Brain microvascular endothelial cell (primary cell): ENCODE results near the gene DGKE.
A peak's percentile ranks its signal among the peaks of the same experiment; 100 is the strongest.

Experiments
- DNase-seq: peaks from one replicate; pipeline ENCODE4 v3.0.0-alpha.2; 2020
- H3K27ac ChIP-seq: fragments of 250-450 bp; sonication (Bioruptor Pico); 2 replicates; pipeline ENCODE4 v1.5.1; 2020; ENCODE audit warnings: mild to moderate bottlenecking, moderate library complexity
- H3K27me3 ChIP-seq: fragments of 250-450 bp; sonication (Bioruptor Pico); replicated peaks from 2 replicates; pipeline ENCODE4 v1.5.1; 2020; ENCODE audit warnings: mild to moderate bottlenecking
- H3K36me3 ChIP-seq: fragments of 250-450 bp; sonication (Bioruptor Pico); replicated peaks from 2 replicates; pipeline ENCODE4 v1.5.1; 2020; ENCODE audit warnings: mild to moderate bottlenecking
- H3K4me3 ChIP-seq: 2 replicates; pipeline ENCODE4 v1.5.1; 2011; ENCODE audit warnings: low read depth, mild to moderate bottlenecking, control low read depth, low read length, moderate library complexity
- in situ Hi-C: cut with HindIII; loops from 2 replicates; pipeline ENCODE4 v1.10.0; 2017; ENCODE audit warnings: low sequenced_read_pairs, low pct_ligation_motif_present
- TF ChIP-seq, protein P1 (sequence below): IDR thresholded peaks from 2 replicates; pipeline ENCODE4 v1.5.1; 2011; ENCODE audit warnings: low read depth, mild to moderate bottlenecking, moderate library complexity, low read length, control low read depth, inconsistent platforms; ENCODE audit errors: missing control alignments

DGKE gene

DNA sequence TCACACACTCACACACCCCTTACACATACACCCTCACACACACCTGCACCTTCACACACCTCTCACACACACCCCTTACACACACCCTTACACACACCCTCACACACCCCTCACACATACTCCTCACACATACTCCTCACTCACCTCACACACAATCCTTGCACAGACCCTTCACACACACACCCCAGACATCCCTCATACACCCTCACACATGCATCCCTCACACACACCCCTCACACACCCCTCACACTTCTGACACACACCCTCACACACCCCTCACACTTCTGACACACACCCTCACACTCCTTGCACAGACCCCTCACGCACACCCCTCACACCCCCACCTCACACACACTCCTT is 24.2 kb upstream of the DGKE start:
- H3K27me3 ChIP-seq = no peaks in the 10 kb centered on the region
- in situ Hi-C loops = no loop called here
- H3K27ac ChIP-seq = no peak overlapping the region
- TF ChIP-seq, protein P1, sequence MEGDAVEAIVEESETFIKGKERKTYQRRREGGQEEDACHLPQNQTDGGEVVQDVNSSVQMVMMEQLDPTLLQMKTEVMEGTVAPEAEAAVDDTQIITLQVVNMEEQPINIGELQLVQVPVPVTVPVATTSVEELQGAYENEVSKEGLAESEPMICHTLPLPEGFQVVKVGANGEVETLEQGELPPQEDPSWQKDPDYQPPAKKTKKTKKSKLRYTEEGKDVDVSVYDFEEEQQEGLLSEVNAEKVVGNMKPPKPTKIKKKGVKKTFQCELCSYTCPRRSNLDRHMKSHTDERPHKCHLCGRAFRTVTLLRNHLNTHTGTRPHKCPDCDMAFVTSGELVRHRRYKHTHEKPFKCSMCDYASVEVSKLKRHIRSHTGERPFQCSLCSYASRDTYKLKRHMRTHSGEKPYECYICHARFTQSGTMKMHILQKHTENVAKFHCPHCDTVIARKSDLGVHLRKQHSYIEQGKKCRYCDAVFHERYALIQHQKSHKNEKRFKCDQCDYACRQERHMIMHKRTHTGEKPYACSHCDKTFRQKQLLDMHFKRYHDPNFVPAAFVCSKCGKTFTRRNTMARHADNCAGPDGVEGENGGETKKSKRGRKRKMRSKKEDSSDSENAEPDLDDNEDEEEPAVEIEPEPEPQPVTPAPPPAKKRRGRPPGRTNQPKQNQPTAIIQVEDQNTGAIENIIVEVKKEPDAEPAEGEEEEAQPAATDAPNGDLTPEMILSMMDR = no peak
- no peak for DNase-seq
- H3K4me3 ChIP-seq = no peak overlapping the region
- no peaks in the 10 kb centered on the region for H3K36me3 ChIP-seq

GRCh38 chr17:56810343-56810742 is 23.6 kb upstream of the DGKE start:
- TF ChIP-seq, protein P1 = no peak
- no peak for DNase-seq
- in situ Hi-C loops = no loop called here

GRCh38 chr17:56810891-56811775 is 22.8 kb upstream of the DGKE start:
- TF ChIP-seq, protein P1 = no peak
- in situ Hi-C loops = no loop called here
- no peak overlapping the region for H3K4me3 ChIP-seq
- no peak for DNase-seq
- no peak overlapping the region for H3K27ac ChIP-seq
- no peaks in the 10 kb centered on the region for H3K27me3 ChIP-seq
- no peaks in the 10 kb centered on the region for H3K36me3 ChIP-seq

More at GRCh38 chr17:56810343-56810742, 23.6 kb upstream of the DGKE start:
- Histone ChIP-seq H3K27ac (no peak overlapping the region), H3K27me3 (no peaks in the 10 kb centered on the region), H3K4me3 (no peak overlapping the region), H3K36me3 (no peaks in the 10 kb centered on the region)

GRCh38 chr17:56812901-56813388 is 21.0 kb upstream of the DGKE start:
- no peaks in the 10 kb centered on the region for H3K36me3 ChIP-seq
- no peaks in the 10 kb centered on the region for H3K27me3 ChIP-seq
- DNase-seq = no peak
- TF ChIP-seq, protein P1 = no peak
- H3K4me3 ChIP-seq = no peak overlapping the region
- H3K27ac ChIP-seq = no peak overlapping the region
- in situ Hi-C loops = no loop called here

DNA sequence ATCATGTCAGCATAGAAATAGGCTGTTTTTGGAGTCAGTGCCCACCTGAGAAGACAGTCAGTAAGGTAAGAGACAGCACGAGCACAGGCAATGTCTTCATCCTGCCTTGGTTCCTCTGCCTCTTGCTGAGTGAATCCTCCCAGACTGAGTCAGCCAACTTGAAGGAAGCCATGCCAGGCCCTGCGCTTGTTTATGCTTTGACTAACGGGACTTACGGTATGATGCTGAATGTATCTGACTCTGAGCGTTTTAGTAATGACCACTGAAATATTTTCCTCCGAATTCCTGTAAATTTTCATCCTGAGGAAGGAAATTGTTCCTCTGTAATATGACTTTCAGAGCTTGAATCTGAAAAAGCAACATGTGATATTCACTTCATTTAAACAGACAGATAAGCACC is 18.2 kb upstream of the DGKE start:
- peak; percentile 51 for DNase-seq
- no peak overlapping the region for H3K27ac ChIP-seq
- in situ Hi-C loops = no loop called here

More for the DNA sequence above, 18.2 kb upstream of the DGKE start:
- H3K27me3 ChIP-seq = no peaks in the 10 kb centered on the region
- no peak overlapping the region for H3K4me3 ChIP-seq
- TF ChIP-seq, protein P1 = no peak
- H3K36me3 ChIP-seq = no peaks in the 10 kb centered on the region
